NCI-H526 (cell line): Measurements from ENCODE around the gene URI1.

Source experiments
- DNase-seq, 2 experiments: peaks; one replicate each; lab custom pipeline; 2025; lab: John Stamatoyannopoulos, UW

The URI1 gene

DNA sequence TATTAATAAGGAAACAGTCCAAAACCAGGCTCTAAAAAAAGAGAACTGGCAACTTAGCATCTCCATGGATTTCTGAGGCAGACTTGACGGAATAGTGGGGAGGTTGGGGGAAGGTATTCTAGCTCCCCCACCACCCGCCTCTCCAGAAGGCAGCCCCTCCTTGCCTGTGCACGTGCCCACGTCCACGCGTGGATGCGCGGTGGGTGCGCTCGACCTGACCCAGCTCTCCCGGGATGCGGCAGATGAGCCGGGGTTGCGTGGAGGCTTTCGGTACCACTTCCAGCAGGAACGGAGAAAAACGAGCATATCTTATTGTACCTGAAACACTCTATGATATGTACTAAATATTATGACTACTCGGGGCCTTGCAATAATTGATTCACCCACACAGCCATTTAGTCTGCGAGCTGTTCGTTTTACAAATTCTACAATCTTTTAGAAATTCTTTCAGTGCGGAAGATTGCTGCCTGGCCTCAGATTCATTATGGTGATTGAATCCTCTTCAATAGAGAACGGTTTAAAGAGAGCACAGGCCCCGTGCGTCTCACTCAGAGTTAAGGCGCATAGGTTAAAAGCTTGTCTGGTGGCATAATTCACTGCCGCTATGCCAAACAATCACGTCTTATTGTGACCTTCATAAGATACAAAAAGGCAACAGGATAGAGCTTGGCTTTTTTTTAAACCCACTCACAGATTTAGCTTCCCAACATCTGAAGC, 117.9 kb downstream of the URI1 start:
- DNase-seq: no peak

DNA sequence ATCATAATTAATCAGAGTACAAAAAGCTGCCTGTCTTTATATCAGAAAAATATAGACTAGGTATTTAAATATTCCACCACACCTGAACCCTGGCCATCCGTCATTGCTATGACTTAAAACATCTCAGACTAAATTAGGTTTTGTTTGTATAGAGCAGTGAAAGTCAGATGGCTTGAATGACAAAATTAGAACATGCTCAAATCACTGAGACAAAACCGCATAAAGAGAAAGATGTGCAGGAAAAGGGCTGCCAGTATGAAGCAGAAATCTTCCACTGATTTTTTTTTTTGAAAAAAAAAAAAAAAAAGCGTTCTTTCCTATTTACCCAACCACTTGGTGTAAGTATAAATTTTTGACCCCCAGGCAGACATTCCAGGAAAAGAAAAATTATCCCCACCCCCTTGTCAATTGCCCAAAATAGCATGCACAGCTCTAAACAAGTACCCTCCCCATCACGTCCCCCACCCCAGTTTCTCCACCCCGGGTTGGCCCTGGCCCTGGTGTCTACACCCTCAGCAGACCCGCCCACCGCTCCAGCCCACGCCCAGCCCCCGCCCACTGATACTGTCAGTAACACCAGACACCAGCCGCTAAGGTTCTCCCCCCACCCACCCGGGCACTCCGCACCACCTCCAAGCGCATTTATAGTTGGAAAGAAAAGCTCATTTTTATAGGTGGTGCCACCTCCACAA, 118.6 kb downstream of the URI1 start:
- peak in 1 of 2 experiments; percentile 20 for DNase-seq

DNA sequence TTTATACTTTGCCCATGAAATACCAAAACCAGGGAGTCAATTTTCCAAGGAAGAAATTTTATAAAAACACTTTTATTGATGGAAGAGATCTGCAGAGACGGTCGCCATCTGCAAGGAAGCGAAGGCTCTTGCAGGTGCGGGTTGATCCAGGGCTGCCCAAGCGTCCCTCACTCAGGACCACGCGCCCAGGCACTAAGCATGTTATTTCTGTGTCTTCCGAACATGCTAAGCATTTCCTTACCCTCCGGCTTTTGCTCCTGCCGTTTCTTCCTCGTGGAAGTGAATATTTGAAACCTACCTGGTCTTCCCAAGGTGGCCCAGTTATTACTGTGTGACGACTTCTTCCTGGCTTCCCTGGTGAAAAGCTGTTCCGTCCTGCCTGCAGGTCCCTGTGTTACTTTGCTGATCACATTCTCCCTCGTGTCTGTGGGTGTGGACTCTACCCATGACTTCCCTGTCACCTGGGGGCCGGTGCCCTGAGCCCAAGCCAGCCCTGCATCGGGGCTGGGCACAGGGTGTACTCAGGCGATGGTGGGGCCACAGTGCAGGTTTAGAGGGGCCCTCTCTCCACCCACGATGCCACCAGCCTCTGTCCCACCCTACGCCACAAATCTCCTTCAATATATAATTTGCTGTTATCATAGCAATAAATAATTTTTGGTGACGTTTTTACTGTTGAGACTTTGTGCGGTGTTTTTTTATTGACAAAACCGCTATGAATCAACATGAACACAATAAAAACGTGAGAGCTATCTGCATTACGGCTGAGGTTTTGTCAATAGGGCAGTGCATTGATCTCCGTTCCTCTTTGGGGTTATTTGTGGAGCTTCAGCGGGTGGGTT, 119.4 kb downstream of the URI1 start:
- no peak for DNase-seq

DNA sequence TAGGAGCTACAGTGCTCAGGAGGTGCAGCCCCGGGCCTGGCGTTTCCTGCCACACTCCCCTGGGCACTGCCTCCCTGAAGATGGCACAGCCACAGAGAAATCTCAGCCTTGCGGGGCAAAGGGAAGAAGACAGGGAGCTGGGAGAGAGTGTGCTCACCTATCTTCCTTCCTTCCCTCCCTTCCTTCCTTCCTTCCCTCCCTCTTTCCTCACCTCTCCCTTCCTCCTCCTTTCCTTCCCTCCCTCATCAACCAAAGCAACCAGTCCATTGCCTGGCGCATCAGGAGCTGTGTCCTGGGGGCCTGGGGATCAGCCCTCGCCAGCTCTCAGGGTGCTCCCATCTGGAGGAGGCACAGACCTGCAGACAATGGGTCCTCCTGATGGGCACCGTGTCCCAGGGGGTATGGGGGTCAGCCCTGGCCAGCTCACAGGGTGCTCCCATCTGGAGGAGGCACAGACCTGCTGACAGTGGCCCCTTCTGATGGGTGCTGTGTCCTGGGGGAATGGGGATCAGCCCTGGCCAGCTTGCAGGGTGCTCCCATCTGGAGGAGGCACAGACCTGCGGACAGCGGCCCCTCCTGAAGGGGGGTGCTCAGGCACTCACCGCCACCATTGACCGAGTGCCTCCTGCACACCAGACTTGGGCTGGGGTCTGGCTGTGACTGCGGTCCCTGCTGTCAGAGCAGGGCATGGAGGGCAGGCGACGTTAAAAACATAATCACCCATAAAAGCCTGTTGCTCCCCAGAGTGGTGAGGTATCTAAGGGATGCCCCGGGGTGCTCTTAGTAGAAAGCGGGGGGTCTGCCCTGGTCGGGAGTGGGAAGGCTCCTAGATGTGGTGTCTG, 120.2 kb downstream of the URI1 start:
- DNase-seq: no peak

DNA sequence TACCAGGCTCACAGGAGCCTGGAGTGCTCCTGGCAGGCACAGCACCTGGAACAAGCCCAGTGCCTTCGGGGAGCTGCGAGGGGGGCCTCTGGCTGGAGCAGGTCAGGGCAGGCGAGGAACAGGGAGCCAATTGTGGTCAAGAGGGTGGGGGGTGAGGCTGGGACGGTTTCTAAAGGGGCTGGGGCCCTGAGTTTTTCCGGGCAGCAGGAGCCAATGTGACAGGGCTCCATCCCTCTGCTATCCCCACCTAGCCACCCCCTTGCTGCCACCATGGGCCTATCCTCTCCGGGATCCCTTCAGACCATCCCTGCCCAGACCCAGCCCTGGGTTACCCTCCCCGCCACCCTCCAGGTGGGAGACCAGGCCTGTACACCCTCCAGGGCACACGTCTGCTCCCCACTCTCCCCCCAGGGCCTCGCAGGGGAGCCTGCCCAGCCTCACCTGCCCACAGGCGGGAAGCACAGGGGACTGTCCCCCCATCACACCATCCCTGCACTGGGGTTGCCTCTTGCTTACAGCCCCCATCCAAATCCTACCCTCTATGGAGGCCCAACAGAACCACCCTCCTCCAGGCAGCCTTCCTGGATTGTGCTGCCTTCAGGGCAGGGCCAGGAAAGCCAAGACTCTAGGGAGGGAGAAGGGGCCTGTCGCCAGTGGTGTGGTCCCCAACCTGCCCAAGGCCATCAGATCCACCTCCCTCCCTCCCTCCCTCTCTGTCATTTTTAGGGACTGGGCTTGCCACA, 121.0 kb downstream of the URI1 start:
- DNase-seq: no peak

DNA sequence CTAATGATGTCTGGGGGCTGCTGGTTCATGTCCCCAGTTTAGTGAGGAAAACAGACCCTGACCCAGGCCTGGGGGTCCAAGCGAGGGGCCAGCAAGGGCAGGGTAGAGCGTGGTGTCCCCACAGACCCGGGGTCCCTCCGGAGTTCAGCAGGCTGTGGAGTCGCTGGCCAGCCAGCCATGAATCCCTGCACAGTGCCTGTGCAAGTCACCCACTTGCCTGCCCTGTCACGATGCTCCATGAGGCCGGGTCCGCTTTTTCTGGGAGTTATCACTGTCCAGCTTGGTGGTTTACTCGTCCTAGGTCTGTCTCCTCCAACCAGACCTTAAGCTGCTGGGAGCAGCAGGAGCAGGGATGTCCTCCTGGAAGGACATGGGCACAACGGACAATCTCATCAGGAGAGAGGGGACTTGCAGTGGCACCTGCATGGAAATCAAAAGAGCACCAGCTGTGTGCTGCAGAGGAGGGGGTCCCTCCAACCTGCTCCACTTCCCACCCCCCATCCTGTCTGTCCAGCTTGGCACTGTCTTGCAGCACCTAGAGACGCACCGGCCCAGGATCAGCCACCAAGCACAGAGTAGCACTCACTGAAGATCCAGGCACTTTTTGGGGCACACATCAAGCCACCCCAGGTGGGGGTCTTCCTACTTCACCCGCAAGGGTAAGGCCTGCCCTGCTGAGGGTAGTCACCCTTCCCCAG, 121.8 kb downstream of the URI1 start:
- peak in 1 of 2 experiments; percentile 65 for DNase-seq

DNA sequence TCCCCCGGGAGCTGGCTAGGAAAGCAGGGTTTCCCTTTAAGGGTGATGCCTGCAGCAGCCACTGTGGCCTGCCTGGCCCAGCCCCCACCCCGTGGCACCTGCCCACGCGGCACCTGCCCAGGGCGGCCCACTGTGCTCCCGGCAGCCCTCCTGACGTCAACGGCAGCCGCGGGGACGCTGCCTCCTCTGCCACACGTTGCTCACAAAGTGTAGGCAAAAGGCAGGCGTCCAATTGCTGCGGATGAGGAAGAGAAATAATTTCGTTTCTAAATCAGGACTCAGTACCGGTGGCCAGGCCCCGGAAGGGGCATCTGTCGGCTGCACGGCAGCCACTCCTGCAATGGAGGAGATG, 122.3 kb downstream of the URI1 start:
- DNase-seq: peak in 1 of 2 experiments; percentile 68

DNA sequence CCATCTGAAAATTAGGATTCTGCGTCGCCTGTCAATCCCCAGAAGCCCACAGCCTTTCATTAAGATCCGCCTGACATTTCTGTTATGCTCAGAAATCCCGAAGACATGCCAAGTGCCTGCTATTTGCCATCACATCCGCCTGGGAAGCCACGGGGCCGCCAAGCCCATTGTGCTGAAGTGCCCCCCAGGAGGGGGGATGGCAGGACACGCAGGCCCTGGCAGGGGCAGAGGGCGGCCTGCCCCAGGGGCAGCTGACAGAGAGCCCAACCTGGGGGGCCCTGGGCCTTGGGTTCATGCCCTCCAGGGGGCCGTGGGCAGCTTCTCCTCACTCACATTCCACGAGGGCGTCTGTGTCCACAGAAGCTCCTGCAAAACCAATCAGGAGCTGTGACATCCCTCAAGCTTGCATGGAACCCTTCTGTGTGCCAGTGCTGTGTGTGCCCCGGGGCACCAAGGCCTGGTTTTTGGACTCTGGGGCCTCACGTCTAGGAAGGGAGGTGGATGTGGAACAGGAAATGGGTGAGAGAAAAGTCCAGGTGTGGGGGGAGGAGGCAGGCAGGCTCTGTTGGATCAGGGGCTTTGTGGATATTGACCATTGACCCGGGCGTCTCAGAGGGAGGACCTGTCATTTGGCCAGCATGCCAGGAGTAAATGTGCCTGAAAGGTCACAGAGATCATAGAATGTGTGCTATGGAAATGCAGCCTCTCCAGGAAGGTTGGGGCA, 122.9 kb downstream of the URI1 start:
- peak in 1 of 2 experiments; percentile 36 for DNase-seq

DNA sequence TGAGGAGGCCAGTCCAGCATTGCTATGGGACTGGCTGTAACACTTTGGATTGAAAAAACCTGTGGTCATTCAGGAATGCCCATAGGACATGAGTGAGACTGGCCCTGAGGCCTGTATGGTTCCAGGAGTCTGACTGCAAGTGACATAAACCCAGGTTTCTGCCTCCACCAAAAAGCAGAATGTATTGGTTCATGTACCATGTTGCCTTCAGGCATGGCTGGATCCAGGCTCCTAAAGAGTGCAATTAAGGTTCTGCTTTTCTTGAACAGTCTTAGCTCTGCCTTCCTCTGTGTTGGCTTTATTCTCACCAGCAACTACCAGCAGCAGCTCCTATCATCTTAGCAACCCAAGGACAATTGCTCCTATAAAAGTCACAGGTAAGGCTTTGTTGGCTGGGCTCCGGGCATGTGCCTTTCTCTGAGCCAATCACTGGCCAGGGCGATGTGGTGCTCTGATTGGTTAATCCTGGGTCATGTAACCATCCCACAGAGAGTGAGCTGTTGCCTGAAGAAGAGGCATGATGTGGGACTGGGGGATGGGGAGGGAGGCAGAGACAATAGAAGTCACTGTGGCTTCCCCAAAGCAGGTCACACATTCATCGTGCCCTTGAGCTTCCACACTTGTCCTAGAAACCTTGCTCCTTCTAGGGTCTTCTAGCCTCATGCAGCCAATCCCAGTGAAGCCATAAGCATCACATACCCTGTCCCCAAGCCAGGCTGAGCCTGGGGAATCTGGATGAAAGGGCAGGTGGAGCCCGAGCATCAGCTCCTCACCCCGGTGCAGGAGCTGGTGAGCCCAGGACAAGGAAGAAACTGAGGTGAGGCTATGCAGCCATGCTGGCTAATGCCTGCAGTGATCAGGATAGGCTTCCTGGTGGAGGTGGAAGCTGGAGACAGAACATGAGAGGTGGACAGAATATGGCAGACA, 123.9 kb downstream of the URI1 start:
- no peak for DNase-seq
